HG03442 (cell line): Measurements from ENCODE around the gene HSPG2.
"Not testable (repeated sequence)": the region's sequence is repeated elsewhere in the genome, so short reads cannot be mapped to it uniquely, and the experiment has no call there.

ENCODE experiments used
- ATAC-seq: cut with Tn5 transposase; IDR thresholded peaks from one replicate; pipeline ENCODE4 v1.9.1; 2021; ENCODE audit warnings: mild to moderate bottlenecking, moderate library complexity; ENCODE audit not compliant: unreplicated experiment

Gene HSPG2

DNA sequence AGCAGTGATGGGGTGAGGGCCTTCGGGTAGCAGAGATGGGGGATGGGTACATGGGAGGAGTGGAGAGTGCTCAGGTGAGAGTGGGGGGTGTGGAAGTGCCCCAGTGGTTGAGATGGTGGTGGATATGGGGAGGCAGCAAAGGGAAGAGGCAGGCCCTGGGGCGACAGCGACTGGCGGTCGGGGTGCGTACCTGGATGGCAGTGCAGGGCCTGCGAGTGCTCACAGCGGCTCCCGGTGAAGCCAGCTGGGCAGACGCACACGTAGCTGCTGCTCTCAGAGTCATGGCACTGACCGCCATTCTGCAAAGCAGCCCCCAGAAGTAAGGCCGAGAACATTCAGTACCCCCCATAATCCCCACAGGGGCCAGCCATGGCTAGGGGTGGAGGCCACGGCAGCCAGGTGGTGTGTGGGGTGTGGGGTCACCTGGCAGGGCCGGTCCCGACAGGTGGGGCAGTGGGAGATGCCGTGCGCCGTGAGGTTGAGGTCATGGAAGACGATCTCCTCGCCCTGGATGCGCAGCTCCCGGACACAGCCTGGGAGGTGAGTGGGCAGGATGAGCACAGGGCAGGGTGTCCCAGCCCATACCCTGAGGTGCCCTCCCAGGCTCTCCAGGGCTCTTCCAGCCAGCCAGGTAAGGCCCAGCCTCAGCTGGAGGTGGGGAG is 106.2 kb downstream of the HSPG2 start:
- no peak for ATAC-seq

DNA sequence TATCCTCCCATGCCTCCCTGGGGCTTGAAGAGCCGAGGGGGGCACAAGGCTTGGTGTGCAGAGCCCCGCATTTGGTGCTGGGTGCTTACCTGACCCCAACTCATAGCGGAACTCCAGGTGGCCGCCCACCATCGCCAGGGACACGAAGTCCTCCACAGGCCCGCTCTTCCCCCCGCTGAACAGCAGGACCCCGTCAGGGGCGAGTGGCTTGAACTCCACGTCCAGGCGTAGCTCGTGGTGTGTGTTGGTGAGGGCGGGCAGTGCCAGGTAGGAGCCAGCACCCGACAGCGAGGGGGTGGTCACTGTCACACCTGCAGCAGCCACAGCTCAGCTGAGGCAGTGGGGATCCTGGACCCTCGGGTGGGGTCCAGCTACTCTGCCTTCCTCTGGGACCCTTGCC is 107.8 kb downstream of the HSPG2 start:
- ATAC-seq: no peak

DNA sequence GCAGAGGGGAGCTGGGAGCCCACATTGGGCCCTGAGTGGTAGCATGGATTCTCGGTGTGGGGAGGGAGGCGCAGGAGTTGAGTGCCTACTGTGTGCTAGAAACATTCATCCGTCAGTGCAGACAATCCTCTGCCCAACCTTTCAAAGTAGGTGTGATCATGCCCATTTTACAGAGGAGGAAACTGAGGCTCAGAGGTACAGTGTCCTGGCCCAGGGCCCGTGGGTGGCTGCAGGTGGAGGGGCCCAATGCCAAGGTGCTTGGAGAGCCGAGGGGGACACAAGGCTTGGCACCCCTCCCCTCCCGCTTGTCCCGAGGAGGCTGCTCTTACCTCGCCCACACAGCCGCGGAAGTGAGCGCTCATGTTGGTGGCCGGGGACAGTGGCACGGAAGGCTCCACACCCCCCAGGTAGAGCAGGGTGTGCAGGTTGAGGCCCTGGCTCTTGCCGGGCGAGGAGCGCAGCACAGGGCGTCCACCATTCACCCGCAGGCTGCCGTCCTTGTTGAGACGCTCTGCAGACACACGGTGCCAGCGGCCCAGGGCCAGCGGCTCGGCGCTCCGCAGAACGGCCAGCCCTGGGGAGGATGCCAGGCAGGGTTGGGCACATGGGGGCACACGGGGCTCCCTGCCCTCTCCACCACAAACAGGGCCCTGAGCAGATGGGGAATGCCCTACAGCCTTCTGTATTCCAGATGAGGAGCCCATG is 108.5 kb downstream of the HSPG2 start:
- ATAC-seq: no peak

DNA sequence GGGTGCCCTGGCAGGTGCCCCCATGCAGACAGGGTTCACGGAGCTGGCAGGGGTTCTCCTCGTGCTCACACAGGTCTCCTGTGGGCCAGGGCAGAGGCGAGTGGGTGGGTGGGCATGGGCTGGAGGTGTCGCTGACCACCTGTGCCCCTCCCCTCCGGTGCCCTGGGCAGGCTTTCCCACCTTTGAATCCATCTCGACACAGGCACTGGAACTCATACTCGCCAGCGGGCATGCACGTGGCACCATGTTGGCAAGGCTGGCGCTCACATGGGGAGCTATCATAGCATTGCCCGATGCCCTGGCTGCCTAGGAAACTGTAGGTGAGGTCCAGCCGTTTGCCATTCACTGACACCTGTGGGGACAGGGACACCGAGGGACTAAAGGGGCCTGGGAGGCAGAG is 109.0 kb downstream of the HSPG2 start:
- ATAC-seq: no peak

DNA sequence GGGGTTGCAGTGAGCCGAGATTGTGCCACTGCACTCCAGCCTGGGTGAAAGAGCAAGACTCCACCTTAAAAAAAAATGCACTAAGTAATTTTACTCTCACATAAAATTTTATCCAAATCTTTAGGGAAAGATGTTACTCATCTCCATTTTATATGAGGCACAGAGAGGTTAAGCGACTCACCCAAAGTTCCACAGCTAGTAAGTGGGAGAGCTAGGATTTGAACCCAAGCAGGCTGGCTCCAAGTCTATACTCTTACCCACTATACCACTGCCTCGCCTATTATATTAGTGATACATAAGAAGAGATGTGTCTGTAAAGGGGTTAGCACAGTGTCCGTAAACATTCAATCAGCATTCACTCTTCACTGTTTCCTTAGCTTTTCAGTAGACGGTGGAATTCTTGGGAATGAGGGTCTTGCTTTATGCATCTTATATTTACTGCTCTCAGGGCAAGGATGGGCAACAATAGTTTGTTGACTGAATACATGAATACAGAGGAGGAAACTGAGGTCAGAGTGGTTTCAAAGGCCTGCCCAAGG is 109.9 kb downstream of the HSPG2 start:
- ATAC-seq: no peak

DNA sequence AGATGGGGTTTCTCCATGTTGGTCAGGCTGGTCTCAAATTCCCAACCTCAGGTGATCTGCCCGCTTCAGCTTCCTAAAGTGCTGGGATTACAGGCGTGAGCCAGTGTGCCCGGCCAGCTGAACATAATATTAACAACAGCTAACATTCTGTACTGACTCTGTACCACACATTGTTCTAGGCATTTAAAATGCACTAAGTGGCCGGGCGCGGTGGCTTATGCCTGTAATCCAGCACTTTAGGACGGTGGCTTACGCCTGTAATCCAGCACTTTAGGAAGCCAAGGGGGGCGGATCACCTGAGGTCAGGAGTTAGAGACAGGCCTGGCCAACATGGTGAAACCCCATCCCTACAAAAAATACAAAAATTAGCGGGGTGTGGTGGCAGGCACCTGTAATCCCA is 110.4 kb downstream of the HSPG2 start:
- ATAC-seq: not testable (repeated sequence)

DNA sequence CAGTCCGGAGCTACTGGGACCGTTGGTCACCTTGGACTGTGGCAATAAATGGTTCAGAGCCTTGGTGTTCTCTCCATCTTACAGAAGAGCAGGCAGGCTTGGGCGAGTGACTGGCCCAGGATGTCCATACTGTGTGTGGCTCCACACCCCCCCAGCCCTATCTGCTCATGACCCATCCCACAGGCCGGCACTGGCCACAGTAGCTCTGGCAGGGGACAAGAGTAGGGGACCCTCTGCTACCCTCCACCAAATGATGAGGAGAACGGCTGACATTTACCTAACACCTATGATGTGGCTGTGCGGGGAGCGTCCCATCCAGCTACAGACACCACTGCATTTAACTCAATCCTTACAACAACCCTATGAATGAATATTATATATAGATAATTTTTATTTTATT is 111.7 kb downstream of the HSPG2 start:
- no peak for ATAC-seq

DNA sequence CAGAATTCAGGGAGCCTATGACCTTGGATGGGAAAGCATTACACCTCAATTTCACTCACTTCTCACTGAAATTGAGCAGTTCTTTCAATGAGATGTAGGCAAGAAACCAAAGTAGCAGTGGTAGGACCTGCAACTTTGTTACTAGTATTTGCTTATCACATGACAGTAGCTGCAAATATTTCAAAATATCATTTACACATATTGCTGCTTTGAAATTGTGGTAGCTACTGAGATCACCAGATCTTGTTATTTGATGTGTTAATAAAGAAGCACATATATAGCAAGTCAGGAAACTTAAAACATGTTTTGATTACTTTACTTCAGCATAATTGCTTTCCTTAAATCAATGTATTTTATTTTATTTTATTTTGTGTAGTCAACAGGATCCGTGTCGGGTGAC is 112.2 kb downstream of the HSPG2 start:
- ATAC-seq: no peak

DNA sequence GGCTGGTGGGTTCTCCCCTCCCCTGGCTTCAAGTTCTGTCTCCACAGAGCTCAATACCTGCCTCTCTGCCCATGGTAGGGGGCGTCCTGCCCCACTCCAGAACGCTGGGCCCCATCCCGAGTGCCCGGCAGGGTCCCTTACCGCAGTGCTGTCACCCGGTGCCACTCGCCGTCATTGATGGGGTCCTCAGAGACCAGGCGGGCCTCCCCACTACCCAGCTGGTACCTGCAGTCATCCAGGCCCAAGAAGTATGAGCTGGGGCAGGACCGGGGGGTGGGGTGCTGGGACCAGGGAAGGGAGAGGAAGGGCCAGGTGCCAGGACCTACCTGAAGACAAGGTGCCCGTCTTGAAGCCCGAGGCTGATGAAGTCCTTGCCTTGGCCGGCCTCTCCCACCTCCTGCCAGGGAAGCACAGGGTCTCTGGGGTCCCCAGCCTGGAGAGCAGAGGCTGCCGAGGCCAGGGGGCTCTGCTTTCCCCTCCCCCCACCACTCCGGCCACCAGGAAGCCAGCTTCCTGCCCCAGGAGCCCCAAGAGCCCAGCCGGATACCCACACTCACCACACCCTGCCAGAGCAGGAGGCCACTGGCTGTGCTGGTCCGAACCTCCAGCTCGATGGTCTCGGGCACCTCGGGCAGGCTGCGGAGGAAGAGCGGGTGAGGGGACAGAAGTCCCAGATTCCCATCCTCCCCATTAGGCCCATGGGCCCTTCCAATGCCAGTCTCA is 113.0 kb downstream of the HSPG2 start:
- ATAC-seq: no peak

DNA sequence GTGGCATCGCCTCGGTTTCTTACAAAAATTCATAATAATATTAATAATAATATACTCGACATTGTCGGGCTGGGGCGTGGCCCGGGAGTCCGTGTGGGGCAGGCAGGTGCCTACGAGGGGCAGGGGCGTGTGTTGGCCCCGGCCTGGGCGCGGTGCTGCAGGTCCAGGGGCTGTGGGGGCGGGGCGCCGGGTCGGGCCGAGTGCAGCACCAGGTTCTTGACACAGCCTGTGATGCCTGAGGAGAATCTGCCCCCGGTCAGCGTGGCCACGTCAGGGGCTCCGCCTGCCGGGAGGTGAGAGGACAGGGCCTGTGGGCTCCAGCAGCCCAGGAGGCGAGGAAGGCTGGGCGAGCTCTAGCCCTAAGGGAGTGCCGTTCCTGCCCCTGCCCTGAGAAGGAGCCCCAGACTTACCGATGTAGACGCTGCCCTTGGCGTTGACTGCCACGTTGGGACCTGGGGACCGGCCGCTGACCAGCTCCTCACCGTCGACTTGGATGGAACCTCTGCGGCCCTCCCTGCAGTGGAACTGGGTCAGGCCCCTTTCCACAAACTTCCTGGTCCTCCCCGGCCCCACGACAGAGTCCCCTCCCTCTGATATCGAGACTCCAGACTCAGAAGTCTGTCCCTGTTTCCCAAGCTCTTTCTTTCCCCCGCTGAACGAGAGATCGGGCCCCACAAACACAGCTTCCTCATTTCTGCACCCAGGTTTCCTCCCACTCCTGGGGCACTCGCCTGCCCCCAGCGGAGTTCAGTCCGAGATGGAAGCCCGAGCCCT is 113.7 kb downstream of the HSPG2 start:
- no peak for ATAC-seq

DNA sequence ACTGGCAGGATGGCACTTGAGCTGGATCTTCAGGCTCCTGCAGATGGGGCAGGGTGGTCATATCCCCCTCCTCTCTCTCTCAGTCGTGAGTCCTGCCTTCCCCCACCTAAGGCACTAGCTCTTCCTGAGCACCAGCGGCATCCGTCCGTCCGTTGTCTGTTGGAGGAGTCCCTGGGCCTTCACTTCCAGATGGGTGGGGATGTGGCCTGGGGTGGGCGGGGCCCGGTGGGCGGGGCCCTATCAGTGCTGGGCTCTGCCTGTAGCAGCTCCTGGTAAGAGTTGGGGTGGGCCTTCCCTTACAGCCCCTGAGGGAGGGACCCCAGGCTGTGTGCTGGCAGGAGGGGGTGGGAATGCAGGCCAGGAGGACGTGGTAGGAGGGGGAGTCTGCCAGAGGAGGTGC is 114.8 kb downstream of the HSPG2 start:
- ATAC-seq: no peak

DNA sequence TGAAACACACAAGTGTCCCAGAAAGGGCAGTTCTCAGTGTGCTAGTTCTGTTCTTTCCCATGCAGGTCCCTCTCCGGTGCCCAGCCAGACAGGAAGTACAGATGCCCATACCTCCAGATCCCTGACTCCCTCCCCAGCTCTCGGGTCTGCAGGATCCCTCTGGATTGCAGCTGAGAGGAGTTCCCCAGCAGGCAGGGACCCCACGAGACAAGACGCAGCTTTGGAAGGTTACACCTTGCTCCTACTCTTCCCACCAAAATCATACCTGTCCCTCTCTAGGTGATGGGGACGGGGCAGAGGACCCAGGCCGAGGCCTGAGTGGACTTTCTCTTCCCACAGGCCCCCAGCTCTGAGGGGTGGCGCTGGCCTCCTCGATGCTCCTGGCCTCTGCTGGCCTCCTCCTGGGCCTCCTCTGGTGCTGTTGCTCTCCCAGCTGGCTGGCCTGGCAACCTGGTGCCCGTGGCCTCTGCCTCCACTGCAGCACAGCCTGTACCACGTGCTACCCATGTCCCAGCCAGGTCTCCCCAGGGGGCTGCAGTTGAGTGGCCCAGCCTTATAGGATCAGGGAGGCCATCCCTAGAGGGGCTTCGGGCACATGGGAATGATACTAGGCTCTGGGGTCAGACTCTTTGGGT is 115.6 kb downstream of the HSPG2 start:
- ATAC-seq: no peak

DNA sequence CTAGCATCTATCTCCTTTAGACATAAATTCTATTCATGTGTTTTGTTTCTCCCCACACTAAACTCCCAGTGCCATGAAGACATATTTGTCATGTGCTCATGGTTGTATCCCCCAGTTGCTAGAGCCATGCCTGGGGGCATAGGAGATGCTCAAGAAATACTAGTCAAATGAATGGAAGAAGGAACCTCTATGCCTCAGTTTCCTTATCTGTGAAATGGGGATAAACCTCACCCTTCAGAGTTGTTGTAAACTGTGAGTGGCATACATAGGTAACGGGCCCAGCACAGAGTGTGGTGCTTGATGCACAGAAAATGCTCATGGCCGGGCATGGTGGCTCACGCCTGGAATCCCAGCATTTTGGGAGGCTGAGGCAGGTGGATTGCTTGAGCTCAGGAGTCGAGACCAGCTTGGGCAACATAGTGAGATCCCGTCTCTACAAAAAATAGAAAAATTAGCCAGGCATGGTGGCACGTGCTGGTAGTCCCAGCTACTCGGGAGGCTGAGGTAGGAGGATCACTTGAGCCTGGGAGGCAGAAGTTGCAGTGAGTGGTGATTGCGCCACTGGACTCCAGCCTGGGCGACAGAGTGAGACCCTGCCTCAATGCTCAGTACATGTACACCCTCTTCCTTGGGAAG is 116.4 kb downstream of the HSPG2 start:
- no peak for ATAC-seq

DNA sequence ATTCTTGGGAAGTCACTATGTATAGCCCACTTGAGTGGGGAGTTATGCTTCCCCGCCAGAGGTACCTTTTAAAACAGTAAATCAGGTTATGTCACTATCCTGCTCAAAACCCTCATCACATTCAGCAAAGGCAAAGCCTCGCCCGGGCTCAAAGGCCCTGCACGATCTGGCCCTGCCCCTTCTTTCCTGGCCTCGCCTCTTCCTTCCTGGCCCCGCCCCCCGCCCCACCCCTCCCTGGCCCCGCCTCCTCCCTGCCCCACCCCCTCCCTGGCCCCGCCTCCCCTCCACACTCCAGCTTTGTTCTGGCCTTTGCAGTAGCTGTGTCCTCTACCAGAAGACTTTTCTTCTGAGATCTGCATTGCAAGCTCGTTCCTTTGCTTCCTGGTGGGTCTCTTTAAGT is 118.5 kb downstream of the HSPG2 start:
- ATAC-seq: no peak

DNA sequence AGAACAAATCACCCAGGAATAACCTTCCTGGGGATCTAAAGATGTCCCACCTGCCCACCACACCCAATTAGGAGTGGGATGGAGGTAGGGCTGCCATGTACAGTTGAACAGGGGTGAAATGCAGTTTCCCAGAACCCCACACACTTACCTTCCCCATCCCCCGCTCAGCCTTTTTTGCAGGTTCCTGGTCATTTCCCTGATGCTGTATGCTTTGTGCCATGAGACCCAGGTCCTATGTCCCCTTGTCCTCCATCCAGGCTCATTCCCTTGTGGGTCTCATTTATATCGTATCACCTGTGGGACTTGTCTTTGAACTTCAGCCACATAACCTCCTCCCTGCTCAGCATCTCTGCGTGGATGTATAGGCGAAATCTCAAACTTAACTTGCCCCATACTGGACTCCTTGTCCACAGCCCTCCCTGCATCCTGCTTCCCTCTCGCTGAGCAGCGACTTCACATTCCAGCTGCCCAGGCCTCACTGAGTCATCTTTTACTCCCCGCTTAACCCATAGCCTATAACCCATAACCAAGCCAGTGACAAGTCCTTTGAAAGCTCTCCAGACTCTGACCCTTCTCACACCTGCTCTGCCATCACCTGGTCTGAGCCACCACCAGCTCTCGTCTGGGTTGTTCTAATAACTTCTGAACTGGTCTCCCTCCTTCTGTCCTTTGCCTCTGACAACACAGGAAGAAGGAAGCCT is 120.4 kb downstream of the HSPG2 start:
- no peak for ATAC-seq

DNA sequence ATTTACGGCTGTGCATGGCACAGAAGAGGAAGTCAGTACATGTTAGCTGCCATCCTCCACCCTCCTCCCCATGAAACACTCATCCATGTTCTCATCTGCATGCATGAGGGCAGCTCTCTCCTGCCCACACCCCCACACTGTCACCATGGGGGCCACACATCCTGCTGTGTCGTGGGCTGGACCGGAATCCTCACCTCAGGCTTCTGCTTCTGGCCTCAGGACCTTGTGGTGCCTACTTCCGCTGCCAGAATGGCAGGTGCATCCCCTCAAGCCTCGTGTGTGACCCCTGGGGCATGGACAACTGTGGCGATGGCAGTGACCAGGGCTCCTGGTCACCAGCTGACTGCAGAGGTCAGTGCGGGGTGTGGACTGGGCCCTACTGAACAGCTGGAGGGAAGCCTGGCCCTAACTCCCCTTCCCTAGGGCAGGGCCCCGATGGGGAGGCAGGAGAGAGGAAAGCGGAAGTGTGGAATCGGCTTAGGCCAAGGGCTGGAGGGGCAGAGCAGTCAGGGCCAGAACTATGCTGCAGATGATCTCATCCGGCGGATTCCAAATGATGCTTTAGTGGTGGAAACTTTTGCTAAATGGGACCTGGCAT is 121.3 kb downstream of the HSPG2 start:
- ATAC-seq: no peak

DNA sequence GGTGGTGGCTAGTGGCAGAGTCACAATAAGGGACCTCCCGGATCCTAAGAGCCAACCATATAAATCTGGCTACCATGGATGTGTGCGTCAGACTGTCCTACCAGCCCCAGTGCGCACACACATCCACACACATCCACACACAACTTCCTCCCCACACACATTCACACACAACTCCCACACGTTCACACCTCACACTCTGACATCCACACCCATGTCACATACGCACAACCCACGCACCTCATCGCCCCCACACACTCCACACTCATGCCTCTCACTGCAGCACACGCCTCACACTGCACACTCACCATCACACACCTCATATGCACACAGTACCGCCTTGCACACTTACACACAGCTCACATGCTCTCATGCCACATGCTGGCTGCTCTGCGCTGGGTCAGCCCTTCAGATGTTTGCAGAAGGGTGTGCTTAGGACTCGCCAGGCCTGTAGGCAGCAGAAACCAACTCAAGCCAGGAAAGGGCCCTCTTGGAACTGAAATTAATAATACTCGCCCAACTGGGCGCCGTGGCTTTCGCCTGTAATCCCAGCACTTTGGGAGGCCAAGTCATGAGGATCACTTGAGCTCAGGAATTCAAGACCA is 122.0 kb downstream of the HSPG2 start:
- ATAC-seq: no peak

DNA sequence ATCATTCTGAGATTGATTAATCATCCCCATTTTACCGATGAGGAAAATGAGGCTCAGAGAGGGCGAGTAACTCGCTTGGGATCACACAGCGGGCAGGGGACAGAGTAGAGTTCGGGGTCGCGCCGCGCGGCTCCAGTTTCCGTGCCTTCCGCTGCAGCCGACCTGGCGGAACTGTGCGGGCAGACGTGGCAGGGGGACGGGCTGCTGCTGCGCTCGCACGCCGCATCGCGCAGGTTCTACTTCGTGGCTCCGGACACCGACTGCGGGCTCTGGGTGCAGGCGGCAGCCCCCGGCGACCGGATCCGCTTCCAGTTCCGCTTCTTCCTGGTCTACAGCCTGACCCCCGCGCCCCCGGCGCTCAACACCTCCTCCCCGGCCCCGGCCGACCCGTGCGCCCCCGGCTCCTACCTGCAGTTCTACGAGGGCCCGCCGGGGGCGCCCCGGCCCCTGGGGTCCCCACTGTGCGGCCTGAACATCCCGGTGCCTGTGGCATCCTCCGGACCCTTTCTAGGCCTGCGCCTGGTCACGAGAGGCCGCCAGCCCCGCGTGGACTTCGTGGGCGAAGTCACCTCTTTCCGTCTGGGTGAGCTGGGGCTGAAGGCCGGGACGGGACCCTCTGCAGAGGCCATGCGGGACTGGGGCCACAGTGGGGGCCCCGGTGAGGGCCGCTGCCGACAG is 122.7 kb downstream of the HSPG2 start:
- ATAC-seq: no peak
